Testis (tissue), 2 donors: ENCODE data around the gene SLX4IP.

ENCODE experiments used
- POLR2A ChIP-seq: fragments of 450-650 bp; IDR thresholded peaks from one replicate; pipeline ENCODE4 v1.6.1; 2017; ENCODE audit warnings: antibody characterized with exemption, mild to moderate bottlenecking, moderate library complexity
- TF ChIP-seq, protein P1 (sequence below), 3 experiments: fragments of 450-650 bp in 2 of 3; fragments of 200-600 bp in 1 of 3; sonication (generic) in 1 of 3; IDR thresholded peaks; one replicate each; pipeline ENCODE4 v1.5.1; 2016 to 2019; ENCODE audit warnings: antibody characterized with exemption in 3 of 3, mild to moderate bottlenecking in 2 of 3, moderate library complexity in 1 of 3

DNA sequence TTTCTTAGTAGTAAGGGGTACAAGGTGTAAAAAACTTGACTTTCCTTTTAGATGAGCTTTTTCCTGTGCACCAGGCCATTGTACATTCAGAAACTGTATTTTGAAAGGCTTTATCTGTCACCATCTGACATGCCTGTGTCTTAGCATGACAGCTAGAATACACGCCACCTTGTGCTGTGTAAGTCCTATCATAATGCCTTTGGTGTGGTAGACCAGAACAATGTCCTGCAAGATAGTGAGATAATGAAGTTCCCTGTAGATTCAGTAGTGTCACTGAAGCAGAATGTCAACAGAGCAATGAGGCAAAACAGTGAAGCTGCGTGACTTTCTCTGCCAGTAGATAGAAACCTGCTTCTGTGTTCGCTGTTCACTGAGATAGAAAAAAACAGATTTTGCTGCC is 132.9 kb downstream of the SLX4IP start:
- TF ChIP-seq, protein P1, sequence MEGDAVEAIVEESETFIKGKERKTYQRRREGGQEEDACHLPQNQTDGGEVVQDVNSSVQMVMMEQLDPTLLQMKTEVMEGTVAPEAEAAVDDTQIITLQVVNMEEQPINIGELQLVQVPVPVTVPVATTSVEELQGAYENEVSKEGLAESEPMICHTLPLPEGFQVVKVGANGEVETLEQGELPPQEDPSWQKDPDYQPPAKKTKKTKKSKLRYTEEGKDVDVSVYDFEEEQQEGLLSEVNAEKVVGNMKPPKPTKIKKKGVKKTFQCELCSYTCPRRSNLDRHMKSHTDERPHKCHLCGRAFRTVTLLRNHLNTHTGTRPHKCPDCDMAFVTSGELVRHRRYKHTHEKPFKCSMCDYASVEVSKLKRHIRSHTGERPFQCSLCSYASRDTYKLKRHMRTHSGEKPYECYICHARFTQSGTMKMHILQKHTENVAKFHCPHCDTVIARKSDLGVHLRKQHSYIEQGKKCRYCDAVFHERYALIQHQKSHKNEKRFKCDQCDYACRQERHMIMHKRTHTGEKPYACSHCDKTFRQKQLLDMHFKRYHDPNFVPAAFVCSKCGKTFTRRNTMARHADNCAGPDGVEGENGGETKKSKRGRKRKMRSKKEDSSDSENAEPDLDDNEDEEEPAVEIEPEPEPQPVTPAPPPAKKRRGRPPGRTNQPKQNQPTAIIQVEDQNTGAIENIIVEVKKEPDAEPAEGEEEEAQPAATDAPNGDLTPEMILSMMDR (IDR thresholded peaks at IDR 0.05) = no peak
- no peak for TF ChIP-seq POLR2A
